GM12873 (cell line): ENCODE data around the gene ZNF148.

Experiments
- TF ChIP-seq, protein P1 (sequence below): IDR thresholded peaks from 2 replicates; pipeline ENCODE4 v1.5.1; 2012; ENCODE audit warnings: low read depth, mild to moderate bottlenecking, moderate library complexity, low read length, control low read depth; ENCODE audit not compliant: insufficient read depth; ENCODE audit errors: missing control alignments

ZNF148 gene

DNA sequence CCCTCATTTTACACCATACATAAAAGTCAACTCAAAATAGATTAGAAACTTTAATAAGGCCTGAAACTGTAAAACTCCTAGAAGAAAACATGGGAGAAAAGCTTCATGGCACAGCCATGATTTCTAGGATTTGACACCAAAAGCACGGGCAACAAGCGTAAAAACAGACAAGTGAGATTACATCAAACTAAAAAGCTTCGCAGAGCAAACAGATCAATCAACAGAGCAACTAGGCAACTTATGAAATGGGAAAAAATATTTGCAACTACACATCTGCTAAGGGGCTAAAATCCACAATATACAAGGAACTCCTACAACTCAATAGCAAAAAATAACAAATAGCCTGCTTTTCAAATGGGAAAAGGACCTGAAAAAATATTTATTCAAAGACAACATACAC, 26.1 kb downstream of the ZNF148 start:
- TF ChIP-seq, protein P1, sequence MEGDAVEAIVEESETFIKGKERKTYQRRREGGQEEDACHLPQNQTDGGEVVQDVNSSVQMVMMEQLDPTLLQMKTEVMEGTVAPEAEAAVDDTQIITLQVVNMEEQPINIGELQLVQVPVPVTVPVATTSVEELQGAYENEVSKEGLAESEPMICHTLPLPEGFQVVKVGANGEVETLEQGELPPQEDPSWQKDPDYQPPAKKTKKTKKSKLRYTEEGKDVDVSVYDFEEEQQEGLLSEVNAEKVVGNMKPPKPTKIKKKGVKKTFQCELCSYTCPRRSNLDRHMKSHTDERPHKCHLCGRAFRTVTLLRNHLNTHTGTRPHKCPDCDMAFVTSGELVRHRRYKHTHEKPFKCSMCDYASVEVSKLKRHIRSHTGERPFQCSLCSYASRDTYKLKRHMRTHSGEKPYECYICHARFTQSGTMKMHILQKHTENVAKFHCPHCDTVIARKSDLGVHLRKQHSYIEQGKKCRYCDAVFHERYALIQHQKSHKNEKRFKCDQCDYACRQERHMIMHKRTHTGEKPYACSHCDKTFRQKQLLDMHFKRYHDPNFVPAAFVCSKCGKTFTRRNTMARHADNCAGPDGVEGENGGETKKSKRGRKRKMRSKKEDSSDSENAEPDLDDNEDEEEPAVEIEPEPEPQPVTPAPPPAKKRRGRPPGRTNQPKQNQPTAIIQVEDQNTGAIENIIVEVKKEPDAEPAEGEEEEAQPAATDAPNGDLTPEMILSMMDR = no peak

DNA sequence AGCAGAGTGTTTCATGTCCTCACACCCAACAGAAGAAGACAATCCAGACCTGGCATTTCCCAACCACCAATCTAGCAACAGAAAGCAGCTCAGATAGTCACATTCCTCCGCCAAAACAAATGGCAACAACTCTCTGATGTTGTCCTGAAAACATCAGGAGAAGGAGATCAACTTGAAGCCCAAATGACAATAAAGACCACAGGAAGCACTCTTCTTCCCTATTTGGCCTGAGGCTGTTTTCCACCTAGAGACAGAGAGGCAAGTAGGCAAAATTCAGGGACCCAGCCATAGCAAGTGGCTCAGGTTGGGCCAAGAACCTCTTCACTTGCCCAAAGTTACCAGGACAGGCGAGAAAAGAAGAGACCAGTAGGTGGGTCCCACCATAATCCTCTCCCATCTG, 35.0 kb downstream of the ZNF148 start:
- TF ChIP-seq, protein P1 = no peak

DNA sequence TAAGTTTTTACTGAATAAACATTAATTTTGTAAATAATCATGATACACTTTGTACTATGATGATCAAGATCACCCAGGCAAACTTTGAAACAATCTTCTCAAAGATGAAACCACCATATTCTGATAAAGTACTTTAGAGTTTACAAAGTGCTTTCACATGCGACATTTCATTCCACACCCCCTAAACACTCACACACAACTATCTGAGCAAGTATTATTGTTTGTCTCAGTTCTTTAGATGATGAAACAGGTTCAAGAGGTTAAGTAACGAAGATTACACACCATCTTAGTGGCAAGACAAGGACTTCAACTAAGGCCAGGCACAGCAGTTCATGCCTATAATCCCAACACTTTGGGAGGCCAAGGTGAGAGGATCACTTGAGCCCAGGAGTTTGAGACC, 37.6 kb downstream of the ZNF148 start:
- TF ChIP-seq, protein P1 = no peak

DNA sequence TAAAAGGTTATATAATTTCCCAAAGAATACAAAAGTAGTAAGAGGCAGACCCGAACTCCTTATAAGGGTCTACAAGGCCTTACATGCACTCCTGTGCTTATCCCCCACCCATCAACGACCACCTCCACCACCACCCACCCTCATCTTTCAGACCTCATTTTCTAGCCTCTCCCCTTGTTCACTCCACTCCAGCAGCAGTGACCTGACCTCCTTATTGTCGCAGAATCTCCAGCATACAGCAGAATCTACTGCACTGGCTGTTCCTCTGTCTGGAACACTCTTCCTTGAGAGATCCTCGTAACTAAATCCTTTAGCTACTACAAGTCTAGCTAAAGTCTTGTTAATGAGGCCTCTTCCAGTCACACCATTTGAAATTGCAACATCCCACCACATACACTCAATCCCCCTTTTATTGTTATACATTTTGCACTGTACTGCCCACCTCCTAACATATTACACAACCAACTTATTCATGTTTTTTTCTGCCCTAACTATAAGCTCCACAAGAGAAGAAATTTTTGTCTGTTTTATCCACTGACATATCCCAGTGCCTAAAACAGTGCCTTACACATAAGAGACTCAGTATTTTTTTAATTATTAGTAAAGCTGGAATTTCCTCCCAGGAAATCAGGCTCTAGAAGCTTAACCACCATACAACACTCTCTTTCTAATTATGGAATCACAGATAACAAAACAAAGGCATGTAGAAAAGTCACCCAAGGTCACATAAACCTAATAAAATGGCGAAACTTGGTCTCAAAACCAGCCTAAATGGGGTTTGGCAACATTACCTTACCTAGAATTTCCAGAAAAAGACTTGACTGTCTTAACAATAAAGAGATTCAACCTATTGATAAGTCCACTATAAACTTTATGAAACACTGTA, 40.2 kb downstream of the ZNF148 start:
- TF ChIP-seq, protein P1 = no peak

DNA sequence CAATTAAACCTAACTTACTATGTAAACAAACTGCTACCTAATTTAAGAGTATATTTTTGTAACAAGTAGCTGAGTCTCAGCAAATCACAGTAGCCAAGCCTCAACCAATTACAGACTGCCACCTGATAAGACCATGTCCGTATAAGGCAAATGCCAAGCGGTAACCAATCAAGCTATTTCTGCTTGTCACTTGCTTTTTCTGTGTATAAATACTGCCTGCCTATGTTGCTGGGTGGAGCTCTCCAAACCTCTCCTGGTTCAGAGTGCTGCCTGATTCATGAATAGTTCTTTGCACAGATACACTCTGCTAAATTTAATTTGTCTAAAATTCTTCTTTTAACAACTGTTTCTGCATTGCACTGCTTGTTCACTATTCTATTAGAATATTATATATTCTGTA, 42.6 kb downstream of the ZNF148 start:
- TF ChIP-seq, protein P1 = no peak

DNA sequence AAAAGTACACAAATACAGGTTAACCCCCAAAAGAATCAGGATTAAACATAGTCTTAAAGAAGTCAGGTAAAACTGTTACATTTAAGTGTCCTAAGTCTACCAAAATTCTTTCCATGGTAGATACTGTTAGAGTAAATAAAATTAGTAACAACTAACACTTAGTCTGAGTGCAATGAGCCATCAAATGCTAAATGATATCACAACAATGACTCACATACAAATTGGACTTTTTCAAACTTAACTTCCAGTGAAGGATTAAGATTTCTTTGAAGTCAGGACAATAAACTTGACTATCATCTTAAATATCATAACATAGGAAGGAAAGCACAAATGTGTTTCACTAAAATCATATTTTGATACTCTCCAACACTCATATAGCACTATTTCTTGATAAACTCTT, 43.9 kb downstream of the ZNF148 start:
- TF ChIP-seq, protein P1 = no peak

DNA sequence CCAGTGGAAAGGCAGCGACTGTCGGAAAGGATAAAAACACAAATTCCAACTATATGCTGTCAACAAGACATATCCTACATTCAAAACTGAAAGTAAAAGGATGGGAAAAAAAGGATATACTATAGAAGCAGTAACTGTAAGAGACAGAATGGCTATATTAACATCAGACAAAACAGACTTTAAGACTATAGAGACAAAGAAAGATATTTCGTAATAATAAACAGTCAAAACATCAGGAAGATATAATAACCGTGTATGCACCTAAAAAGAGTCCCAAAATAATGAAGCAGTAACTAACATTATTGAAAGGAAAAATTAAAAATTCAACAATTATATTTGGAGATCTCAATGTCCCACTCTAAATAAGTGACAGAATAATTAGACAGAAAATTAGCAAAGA, 48.2 kb downstream of the ZNF148 start:
- TF ChIP-seq, protein P1 = no peak
